Gastroesophageal sphincter (tissue), 3 donors: ENCODE results near the gene CCDC7.

Experiments
- CTCF ChIP-seq, 4 experiments: fragments of 200-600 bp in 2 of 4; fragments of 450-650 bp in 2 of 4; sonication (generic) in 1 of 4; IDR thresholded peaks; one replicate each; pipeline ENCODE4 v1.5.1; 2017 to 2019; ENCODE audit warnings: antibody characterized with exemption in 4 of 4, mild to moderate bottlenecking in 2 of 4, moderate library complexity in 2 of 4
- EP300 ChIP-seq: sonication (generic); formaldehyde crosslinking; IDR thresholded peaks from one replicate; pipeline ENCODE4 v1.6.1; 2017; ENCODE audit warnings: antibody characterized with exemption, mild to moderate bottlenecking
- POLR2A ChIP-seq, 2 donors: fragments of 450-650 bp; IDR thresholded peaks; one replicate each; pipeline ENCODE4 v1.6.1; 2017; ENCODE audit warnings: antibody characterized with exemption in 2 of 2, mild to moderate bottlenecking in 2 of 2, moderate library complexity in 1 of 2
- POLR2AphosphoS5 ChIP-seq: sonication (generic); formaldehyde crosslinking; IDR thresholded peaks from one replicate; pipeline ENCODE4 v1.6.1; 2017; ENCODE audit warnings: antibody characterized with exemption

- TF ChIP-seq CTCF (IDR thresholded peaks at IDR 0.05) (no peak), POLR2A (IDR thresholded peaks at IDR 0.05) (no peak), POLR2AphosphoS5 (no peak), EP300 (no peak)
Observed at GRCh38 chr10:32408690-32409089, 37.2 kb upstream of the CCDC7 start.
